GM12878 (cell line): Measurements from ENCODE around the gene CLDN6.

Source experiments
- ATF3 ChIP-seq: IDR thresholded peaks from 2 replicates; pipeline ENCODE4 v1.6.1; 2011; ENCODE audit warnings: low read depth, mild to moderate bottlenecking, low read length, moderate library complexity, borderline replicate concordance; ENCODE audit errors: extremely low read depth
- CREB1 ChIP-seq: IDR thresholded peaks from 2 replicates; pipeline ENCODE4 v1.6.1; 2012; ENCODE audit warnings: low read depth, mild to moderate bottlenecking, inconsistent platforms
- CTCF ChIP-seq, 3 experiments: IDR thresholded peaks in 2 of 3; conservative IDR thresholded peaks in 1 of 3; 2 replicates each; pipeline ENCODE4 v1.5.1; 2011; ENCODE audit warnings: low read depth in 3 of 3, low read length in 3 of 3, mild to moderate bottlenecking in 3 of 3, control low read depth in 2 of 3, moderate library complexity in 2 of 3, inconsistent platforms in 1 of 3, mixed read lengths in 1 of 3; ENCODE audit not compliant: control insufficient read depth in 2 of 3, insufficient read depth in 1 of 3; ENCODE audit errors: extremely low read depth in 1 of 3
- EGR1 ChIP-seq, 2 experiments: IDR thresholded peaks; 1 replicate in 1 of 2; 2 replicates in 1 of 2; pipeline ENCODE4 v1.6.1; 2011 to 2012; ENCODE audit warnings: low read depth in 2 of 2, low read length in 2 of 2, borderline replicate concordance in 1 of 2, mild to moderate bottlenecking in 1 of 2, moderate library complexity in 1 of 2
- GABPA ChIP-seq: IDR thresholded peaks from 2 replicates; pipeline ENCODE4 v1.6.1; 2014; ENCODE audit warnings: antibody characterized with exemption, low read depth, mild to moderate bottlenecking, inconsistent platforms
- MXI1 ChIP-seq: fragments of 150-350 bp; IDR thresholded peaks from 2 replicates; pipeline ENCODE4 v1.6.1; 2011; ENCODE audit warnings: low read depth, mild to moderate bottlenecking, inconsistent platforms, low read length, improper control_type of control experiment
- MYC ChIP-seq: IDR thresholded peaks from 2 replicates; pipeline ENCODE4 v1.6.1; 2011; ENCODE audit warnings: mild to moderate bottlenecking, low read length, moderate library complexity, inconsistent platforms; ENCODE audit not compliant: insufficient read depth, insufficient replicate concordance, insufficient read length, severe bottlenecking
- NKRF ChIP-seq: fragments of 450-650 bp; conservative IDR thresholded peaks from 2 replicates; pipeline ENCODE4 v1.6.1; 2017; ENCODE audit warnings: mild to moderate bottlenecking, moderate library complexity
- POLR2AphosphoS5 ChIP-seq: IDR thresholded peaks from 2 replicates; pipeline ENCODE4 v1.6.1; 2011; ENCODE audit warnings: mild to moderate bottlenecking, low read length, inconsistent platforms
- SIN3A ChIP-seq: IDR thresholded peaks from 2 replicates; pipeline ENCODE4 v1.6.1; 2012; ENCODE audit warnings: low read depth, low read length, improper control_type of control experiment
- ZBED1 ChIP-seq: IDR thresholded peaks from 2 replicates; pipeline ENCODE4 v1.6.1; 2016; ENCODE audit warnings: borderline replicate concordance

- no peak for TF ChIP-seq CTCF (IDR thresholded peaks at IDR 0.05 in 2 of 3, conservative IDR thresholded peaks at IDR 0.05 in 1 of 3; ENCODE audit: control insufficient read depth in 2 of 3, extremely low read depth in 1 of 3, insufficient read depth in 1 of 3, low read depth in 3 of 3, low read length in 3 of 3)
- no peak for TF ChIP-seq SIN3A
- TF ChIP-seq ATF3, result no peak
- no peak for TF ChIP-seq NKRF
- TF ChIP-seq MYC, result no peak
- TF ChIP-seq EGR1 (IDR thresholded peaks at IDR 0.05; ENCODE audit: borderline replicate concordance in 1 of 2, low read depth in 2 of 2, low read length in 2 of 2), result no peak
- TF ChIP-seq CREB1, result no peak
- no peak for TF ChIP-seq ZBED1
- no peak for TF ChIP-seq MXI1
- no peak for TF ChIP-seq POLR2AphosphoS5
- TF ChIP-seq GABPA, result no peak
Observed at GRCh38 chr16:3035972-3036725, 18.2 kb upstream of the CLDN6 start.
